ENCODE data around the gene KCNK10. TPM values are rescaled to one million over a fixed set of nuclear protein-coding genes. Genes with fewer than 3 reads are reported as not detected.

Gene KCNK10
- total RNA-seq, 6 experiments from 2014 or later: not detected

GRCh38 chr14:88324491-88324890 lies 1.4 kb upstream of the KCNK10 start:
- intact Hi-C loops (cut with DNase I): no loop called here
- H3K27ac ChIP-seq: no peak overlapping the region
- H3K4me3 ChIP-seq: no peak overlapping the region
- no peak for DNase-seq
- peaks cover 0 to 12% of the 10 kb centered on the region in 2 donors for H3K27me3 ChIP-seq
- TF ChIP-seq POLR2A (IDR thresholded peaks at IDR 0.05) (no peak), CTCF (IDR thresholded peaks at IDR 0.05) (no peak)
- WGBS (ENCODE audit: insufficient coverage, low coverage, low lambda C conversion rate, missing lambda C conversion rate): 75% methylated on average over 2 of the region's 4 CpGs
- no peak for ATAC-seq
- no peaks in the 10 kb centered on the region for H3K36me3 ChIP-seq
- H3K9me3 ChIP-seq: no peaks in the 10 kb centered on the region
- H3K4me1 ChIP-seq: peaks cover 0 to 11% (median 0%) of the 10 kb centered on the region in 4 donors

DNA sequence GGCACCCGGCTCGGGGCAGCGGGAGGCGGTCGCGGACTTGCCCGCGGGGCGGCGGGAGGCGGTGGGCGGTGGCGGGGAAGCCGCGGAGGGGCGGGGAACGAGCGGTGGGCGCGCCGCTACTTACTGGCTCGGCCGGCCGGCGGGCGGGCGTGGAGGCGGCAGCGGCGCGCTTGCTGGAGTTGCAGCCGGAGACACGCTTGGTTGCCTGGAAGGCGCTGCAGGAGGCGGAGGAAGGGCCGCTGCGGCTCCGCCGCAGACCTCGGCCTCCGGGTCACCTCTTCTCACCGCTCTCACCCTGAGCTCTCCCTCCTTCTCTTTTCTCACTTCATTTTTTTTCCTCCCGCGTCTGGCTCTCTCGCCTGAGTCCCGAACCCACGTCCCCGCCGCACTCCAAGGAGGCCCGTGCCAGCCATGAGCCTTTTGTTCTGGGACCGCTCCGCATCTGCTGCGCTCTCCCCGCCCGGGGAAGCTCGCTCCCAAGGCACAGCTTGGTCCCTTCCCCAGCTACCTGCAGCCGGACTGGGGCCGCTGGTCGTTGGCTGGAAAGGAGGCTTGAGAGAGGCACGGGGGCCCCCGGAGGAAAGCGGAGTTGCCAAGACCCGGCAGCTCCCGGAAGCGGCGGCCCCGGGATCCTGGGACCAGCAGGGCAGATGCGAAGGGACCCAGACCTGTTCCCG lies 592 bp upstream of the KCNK10 start:
- ATAC-seq (no peak), DNase-seq (no peak)
- Histone ChIP-seq H3K36me3 (no peaks in the 10 kb centered on the region), H3K27ac (no peak overlapping the region), H3K27me3 (peaks cover 0 to 12% of the 10 kb centered on the region in 2 donors), H3K4me3 (peak overlapping the region in 1 of 3 donors; percentile 40), H3K9me3 (no peaks in the 10 kb centered on the region), H3K4me1 (peaks cover 0 to 11% (median 0%) of the 10 kb centered on the region in 4 donors)
- intact Hi-C loops (cut with DNase I): no loop called here
- 2% methylated on average over 18 of the region's 69 CpGs for WGBS (ENCODE audit: insufficient coverage, low coverage, low lambda C conversion rate, missing lambda C conversion rate)
- TF ChIP-seq POLR2A (IDR thresholded peaks at IDR 0.05): no peak
- no peak for TF ChIP-seq CTCF (IDR thresholded peaks at IDR 0.05)

GRCh38 chr14:88322504-88323085 lies 474 bp downstream of the KCNK10 start:
- Histone ChIP-seq H3K9me3 (no peaks in the 10 kb centered on the region), H3K4me1 (peaks cover 0 to 11% (median 0%) of the 10 kb centered on the region in 4 donors), H3K4me3 (peak overlapping the region in 1 of 3 donors; percentile 14), H3K27ac (no peak overlapping the region), H3K27me3 (peaks cover 0 to 12% of the 10 kb centered on the region in 2 donors), H3K36me3 (no peaks in the 10 kb centered on the region)
- TF ChIP-seq CTCF (IDR thresholded peaks at IDR 0.05) (no peak), POLR2A (IDR thresholded peaks at IDR 0.05) (no peak)
- WGBS (ENCODE audit: insufficient coverage, low coverage, low lambda C conversion rate, missing lambda C conversion rate): 4% methylated on average over 23 of the region's 26 CpGs
- intact Hi-C loops (cut with DNase I): no loop called here
- no peak for DNase-seq
- no peak for ATAC-seq

- Histone ChIP-seq H3K27ac (no peak overlapping the region), H3K27me3 (peaks cover 0 to 12% of the 10 kb centered on the region in 2 donors), H3K36me3 (no peaks in the 10 kb centered on the region), H3K9me3 (no peaks in the 10 kb centered on the region), H3K4me3 (no peak overlapping the region), H3K4me1 (peaks cover 0 to 11% (median 0%) of the 10 kb centered on the region in 4 donors)
- DNase-seq: no peak
- no peak for ATAC-seq
- WGBS (ENCODE audit: insufficient coverage, low coverage, low lambda C conversion rate, missing lambda C conversion rate): 26% methylated on average over 21 of the region's 25 CpGs
- TF ChIP-seq POLR2A (IDR thresholded peaks at IDR 0.05): no peak
- no peak for TF ChIP-seq CTCF (IDR thresholded peaks at IDR 0.05)
- intact Hi-C loops (cut with DNase I): no loop called here
Measured at GRCh38 chr14:88321692-88322503, 1.2 kb downstream of the KCNK10 start.
